ENCODE results near the gene MCEMP1.

- no peak for TF ChIP-seq POLR2A (IDR thresholded peaks at IDR 0.05; ENCODE audit: low read depth, low read length)
- no peak for TF ChIP-seq POLR2AphosphoS5 (IDR thresholded peaks at IDR 0.05; ENCODE audit: low read depth, low read length)
Measured at GRCh38 chr19:7650148-7650547, 26.7 kb upstream of the MCEMP1 start.
